ENCODE data around the gene DIS3L2. TPM values are rescaled to one million over a fixed set of nuclear protein-coding genes. Genes with fewer than 3 reads are reported as not detected.
"Not testable (repeated sequence)": the region's sequence is repeated elsewhere in the genome, so short reads cannot be mapped to it uniquely, and the experiment has no call there.

Gene DIS3L2
- polyA plus RNA-seq, 3 donors = 6.8 to 10.2 (median 9.9) TPM

GRCh38 chr2:231941673-231942072 is 19.8 kb upstream of the DIS3L2 start:
- no peak overlapping the region for H3K27ac ChIP-seq (ENCODE audit: low read depth, low read length)
- 86 to 88% (median 87%) methylated on average over 12 of the region's 12 CpGs for WGBS, 3 donors

GRCh38 chr2:231942180-231942579 is 19.3 kb upstream of the DIS3L2 start:
- 85 to 92% (median 87%) methylated on average over 6 of the region's 6 CpGs for WGBS, 3 donors
- H3K27ac ChIP-seq (ENCODE audit: low read depth, low read length) = no peak overlapping the region

GRCh38 chr2:231946241-231946814 is 15.2 kb upstream of the DIS3L2 start:
- 83 to 89% (median 88%) methylated on average over 15 of the region's 15 CpGs for WGBS, 3 donors
- H3K27ac ChIP-seq (ENCODE audit: low read depth, low read length) = no peak overlapping the region

- 74 to 87% (median 86%) methylated on average over 11 of the region's 11 CpGs for WGBS, 3 donors
- not testable (repeated sequence) for H3K27ac ChIP-seq (ENCODE audit: low read depth, low read length)
These were observed 14.4 kb upstream of the DIS3L2 start for GRCh38 chr2:231947112-231947511.

- WGBS, 3 donors = 79 to 89% (median 87%) methylated on average over 7 of the region's 7 CpGs
These were observed 13.8 kb upstream of the DIS3L2 start for GRCh38 chr2:231947694-231948093.

GRCh38 chr2:231951452-231952035 is 10.0 kb upstream of the DIS3L2 start:
- WGBS, 3 donors = 87 to 92% (median 92%) methylated on average over 2 of the region's 2 CpGs
- no peak overlapping the region for H3K27ac ChIP-seq (ENCODE audit: low read depth, low read length)

More at GRCh38 chr2:231947694-231948093, 13.8 kb upstream of the DIS3L2 start:
- no peak overlapping the region for H3K27ac ChIP-seq (ENCODE audit: low read depth, low read length)

GRCh38 chr2:231955758-231956472 is 5.6 kb upstream of the DIS3L2 start:
- H3K27ac ChIP-seq (ENCODE audit: low read depth, low read length) = no peak overlapping the region
- WGBS, 3 donors = 91 to 94% (median 92%) methylated on average over 8 of the region's 8 CpGs

- 81 to 88% (median 82%) methylated on average over 4 of the region's 4 CpGs for WGBS, 3 donors
- H3K27ac ChIP-seq (ENCODE audit: low read depth, low read length) = no peak overlapping the region
These were observed 3.4 kb upstream of the DIS3L2 start for GRCh38 chr2:231957913-231958763.

GRCh38 chr2:231960810-231961348 is 634 bp upstream of the DIS3L2 start:
- 52 to 54% (median 53%) methylated on average over 18 of the region's 18 CpGs for WGBS, 3 donors
- no peak overlapping the region for H3K27ac ChIP-seq (ENCODE audit: low read depth, low read length)

- WGBS, 3 donors = 34 to 51% (median 41%) methylated on average over 1 of the region's 1 CpG
- H3K27ac ChIP-seq (ENCODE audit: low read depth, low read length) = no peak overlapping the region
These were observed 3.6 kb downstream of the DIS3L2 start for GRCh38 chr2:231965102-231965501.

- 55 to 80% (median 62%) methylated on average over 4 of the region's 4 CpGs for WGBS, 3 donors
- H3K27ac ChIP-seq (ENCODE audit: low read depth, low read length) = no peak overlapping the region
These were observed 5.4 kb downstream of the DIS3L2 start for GRCh38 chr2:231966886-231967285.

- no peak overlapping the region for H3K27ac ChIP-seq (ENCODE audit: low read depth, low read length)
- 74 to 97% (median 79%) methylated on average over 6 of the region's 6 CpGs for WGBS, 3 donors
These were observed 7.3 kb downstream of the DIS3L2 start for GRCh38 chr2:231968820-231969219.

- H3K27ac ChIP-seq (ENCODE audit: low read depth, low read length) = no peak overlapping the region
- WGBS, 3 donors = 90 to 96% (median 94%) methylated on average over 3 of the region's 3 CpGs
These were observed 8.9 kb downstream of the DIS3L2 start for GRCh38 chr2:231970461-231970860.

GRCh38 chr2:231975001-231975400 is 13.5 kb downstream of the DIS3L2 start:
- 86 to 91% (median 87%) methylated on average over 2 of the region's 2 CpGs for WGBS, 3 donors
- no peak overlapping the region for H3K27ac ChIP-seq (ENCODE audit: low read depth, low read length)

- no peak overlapping the region for H3K27ac ChIP-seq (ENCODE audit: low read depth, low read length)
- 80 to 94% (median 87%) methylated on average over 2 of the region's 2 CpGs for WGBS, 3 donors
These were observed 15.9 kb downstream of the DIS3L2 start for GRCh38 chr2:231977430-231977829.

GRCh38 chr2:231984992-231985391 is 23.5 kb downstream of the DIS3L2 start:
- WGBS, 3 donors = 0 to 4% (median 0%) methylated on average over 1 of the region's 1 CpG
- no peak overlapping the region for H3K27ac ChIP-seq (ENCODE audit: low read depth, low read length)

- 91 to 94% (median 93%) methylated on average over 8 of the region's 8 CpGs for WGBS, 3 donors
- no peak overlapping the region for H3K27ac ChIP-seq (ENCODE audit: low read depth, low read length)
These were observed 24.3 kb downstream of the DIS3L2 start for GRCh38 chr2:231985823-231986261.

GRCh38 chr2:231987124-231987727 is 25.7 kb downstream of the DIS3L2 start:
- whole genome bisulfite sequencing, 3 donors = 69 to 70% (median 69%) methylated on average over 5 of the region's 5 CpGs
- H3K27ac ChIP-seq (ENCODE audit: low read depth, low read length) = no peak overlapping the region

All from adipose tissue (tissue), 3 donors.